NT2/D1 (cell line): ENCODE measurements around the gene ARID1B.

Experiments used
- SUZ12 ChIP-seq: IDR thresholded peaks from 2 replicates; pipeline ENCODE4 v1.6.1; 2011; ENCODE audit not compliant: insufficient read length, insufficient read depth; ENCODE audit errors: extremely low read depth
- YY1 ChIP-seq: IDR thresholded peaks from 2 replicates; pipeline ENCODE4 v1.6.1; 2011; ENCODE audit not compliant: insufficient read length, insufficient read depth
- ZNF274 ChIP-seq: IDR thresholded peaks from 2 replicates; pipeline ENCODE4 v1.6.1; 2011; ENCODE audit warnings: mild to moderate bottlenecking, low read depth, low read length

DNA sequence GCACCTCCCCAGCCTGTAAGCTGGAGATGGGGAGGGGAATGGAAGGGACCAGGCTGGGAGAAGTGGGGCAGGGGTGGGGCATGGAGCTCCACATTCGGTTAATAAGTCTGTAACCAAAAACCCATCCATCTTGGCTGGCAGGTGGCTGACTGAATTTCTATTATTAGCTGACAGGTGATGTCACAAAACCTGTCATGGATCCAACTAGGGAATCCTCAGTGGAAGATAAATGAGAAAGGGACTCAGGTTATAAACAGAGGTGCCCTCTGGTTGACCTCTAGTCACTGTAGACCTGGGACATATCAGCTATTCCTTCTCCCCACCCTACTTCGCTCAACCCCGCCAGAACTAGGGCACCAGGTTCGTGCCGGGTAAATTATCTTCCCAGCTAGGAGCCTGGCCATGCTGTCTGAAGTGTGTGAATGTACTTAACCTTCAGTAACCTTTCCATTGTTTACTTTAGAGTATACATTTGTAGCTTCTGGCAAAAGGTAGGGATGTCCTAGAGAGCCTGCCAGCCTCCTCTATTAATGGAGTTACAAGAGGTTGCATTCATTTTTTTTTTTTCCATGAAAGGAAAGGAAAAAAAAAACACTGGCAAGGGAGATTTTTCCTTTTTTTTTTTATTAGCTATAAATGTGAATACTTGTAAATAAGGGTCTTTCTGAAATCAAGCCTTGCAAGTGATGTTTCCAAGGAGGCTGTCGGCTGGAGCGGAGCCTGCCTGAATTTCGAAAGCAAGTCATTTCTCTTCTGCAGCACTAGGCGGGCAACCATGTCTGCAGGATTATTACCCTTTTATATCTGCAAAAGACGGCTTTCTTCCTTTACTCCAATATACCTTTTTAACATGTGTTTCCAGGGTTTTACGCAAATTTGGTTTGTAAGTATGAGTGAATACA lies 410.3 kb downstream of the ARID1B start:
- TF ChIP-seq ZNF274 (no peak), YY1 (no peak), SUZ12 (no peak)
